ENCODE results near the gene IRF6. TPM values are rescaled to one million over a fixed set of nuclear protein-coding genes. Genes with fewer than 3 reads are reported as not detected.
"Not testable (repeated sequence)": the region's sequence is repeated elsewhere in the genome, so short reads cannot be mapped to it uniquely, and the experiment has no call there.

Gene IRF6
- total RNA-seq, 1 experiment from 2014 or later, result 44.1 TPM

GRCh38 chr1:209802117-209802779 is 3.7 kb downstream of the IRF6 start:
- no peak overlapping the region for H3K27ac Mint-ChIP-seq (ENCODE audit: unreplicated experiment)

GRCh38 chr1:209800984-209801834 is 4.7 kb downstream of the IRF6 start:
- Mint-ChIP-seq H3K27ac (ENCODE audit: unreplicated experiment) (no peak overlapping the region), H3K4me3 (ENCODE audit: low read depth, unreplicated experiment) (no peak overlapping the region), H3K36me3 (ENCODE audit: insufficient read depth, unreplicated experiment) (peaks cover 45% of the 10 kb centered on the region), H3K9me3 (ENCODE audit: low read depth, unreplicated experiment) (no peaks in the 10 kb centered on the region), H3K27me3 (ENCODE audit: unreplicated experiment) (no peaks in the 10 kb centered on the region), H3K4me1 (ENCODE audit: low read depth, unreplicated experiment) (peaks cover 38% of the 10 kb centered on the region)
- TF ChIP-seq CTCF (IDR thresholded peaks at IDR 0.05; ENCODE audit: unreplicated experiment), result no peak
- DNase-seq, result no peak
- intact Hi-C loops (cut with micrococcal nuclease; ENCODE audit: unreplicated experiment), result no loop called here
- no TSS peak for BruUV-seq (replicated peaks)
- CTCF ChIA-PET, result no interaction called here

More at GRCh38 chr1:209802117-209802779, 3.7 kb downstream of the IRF6 start:
- H3K4me3 Mint-ChIP-seq (ENCODE audit: low read depth, unreplicated experiment), result no peak overlapping the region
- intact Hi-C loops (cut with micrococcal nuclease; ENCODE audit: unreplicated experiment), result no loop called here
- no peaks in the 10 kb centered on the region for H3K27me3 Mint-ChIP-seq (ENCODE audit: unreplicated experiment)
- BruUV-seq (replicated peaks), result no TSS peak
- DNase-seq, result no peak
- TF ChIP-seq CTCF (IDR thresholded peaks at IDR 0.05; ENCODE audit: unreplicated experiment), result no peak
- no peaks in the 10 kb centered on the region for H3K9me3 Mint-ChIP-seq (ENCODE audit: low read depth, unreplicated experiment)
- H3K36me3 Mint-ChIP-seq (ENCODE audit: insufficient read depth, unreplicated experiment), result peaks cover 40% of the 10 kb centered on the region
- CTCF ChIA-PET, result no interaction called here
- peaks cover 39% of the 10 kb centered on the region for H3K4me1 Mint-ChIP-seq (ENCODE audit: low read depth, unreplicated experiment)

GRCh38 chr1:209797978-209798639 is 7.8 kb downstream of the IRF6 start:
- no peak overlapping the region for H3K27ac Mint-ChIP-seq (ENCODE audit: unreplicated experiment)
- DNase-seq, result no peak
- CTCF ChIA-PET, result no interaction called here

GRCh38 chr1:209793711-209794110 is 12.2 kb downstream of the IRF6 start:
- peaks cover 31% of the 10 kb centered on the region for H3K36me3 Mint-ChIP-seq (ENCODE audit: insufficient read depth, unreplicated experiment)
- H3K27ac Mint-ChIP-seq (ENCODE audit: unreplicated experiment); intact Hi-C loops (cut with micrococcal nuclease; ENCODE audit: unreplicated experiment); H3K9me3 Mint-ChIP-seq (ENCODE audit: low read depth, unreplicated experiment); H3K27me3 Mint-ChIP-seq (ENCODE audit: unreplicated experiment); CTCF ChIA-PET; BruUV-seq (replicated peaks); DNase-seq; H3K4me3 Mint-ChIP-seq (ENCODE audit: low read depth, unreplicated experiment): not testable (repeated sequence)
- H3K4me1 Mint-ChIP-seq (ENCODE audit: low read depth, unreplicated experiment), result peaks cover 25% of the 10 kb centered on the region

More at GRCh38 chr1:209797978-209798639, 7.8 kb downstream of the IRF6 start:
- peaks cover 15% of the 10 kb centered on the region for H3K4me1 Mint-ChIP-seq (ENCODE audit: low read depth, unreplicated experiment)
- TF ChIP-seq CTCF (IDR thresholded peaks at IDR 0.05; ENCODE audit: unreplicated experiment), result no peak
- H3K36me3 Mint-ChIP-seq (ENCODE audit: insufficient read depth, unreplicated experiment), result peaks cover 29% of the 10 kb centered on the region
- H3K4me3 Mint-ChIP-seq (ENCODE audit: low read depth, unreplicated experiment), result no peak overlapping the region
- no peaks in the 10 kb centered on the region for H3K9me3 Mint-ChIP-seq (ENCODE audit: low read depth, unreplicated experiment)
- intact Hi-C loops (cut with micrococcal nuclease; ENCODE audit: unreplicated experiment), result no loop called here
- BruUV-seq (replicated peaks), result no TSS peak
- H3K27me3 Mint-ChIP-seq (ENCODE audit: unreplicated experiment), result no peaks in the 10 kb centered on the region
